ENCODE data around the gene PEX5L. TPM values are rescaled to one million over a fixed set of nuclear protein-coding genes. Genes with fewer than 3 reads are reported as not detected.

PEX5L gene
- total RNA-seq, 1 experiment from 2014 or later, result 0.47 TPM

GRCh38 chr3:179829401-179829800 lies 207.3 kb downstream of the PEX5L start:
- CTCF ChIA-PET, result interaction anchor here (0.7 kb wide), 2 partner anchors 19 to 79 kb away, joined by 4 read pairs; no protein-coding TSS in a partner anchor
- H3K27me3 Mint-ChIP-seq (ENCODE audit: insufficient read depth, unreplicated experiment), result no peaks in the 10 kb centered on the region
- no peak for TF ChIP-seq CTCF (IDR thresholded peaks at IDR 0.05; ENCODE audit: unreplicated experiment)

GRCh38 chr3:179828738-179829137 lies 208.0 kb downstream of the PEX5L start:
- intact Hi-C loops (cut with micrococcal nuclease), result no loop called here
- Mint-ChIP-seq H3K27me3 (ENCODE audit: insufficient read depth, unreplicated experiment) (no peaks in the 10 kb centered on the region), H3K36me3 (ENCODE audit: insufficient read depth, unreplicated experiment) (peaks cover 5% of the 10 kb centered on the region), H3K4me1 (ENCODE audit: insufficient read depth, unreplicated experiment) (peaks cover 18% of the 10 kb centered on the region), H3K4me3 (ENCODE audit: unreplicated experiment) (no peak overlapping the region), H3K27ac (ENCODE audit: low read depth, unreplicated experiment) (no peak overlapping the region), H3K9me3 (ENCODE audit: unreplicated experiment) (no peaks in the 10 kb centered on the region)
- no peak for TF ChIP-seq CTCF (IDR thresholded peaks at IDR 0.05; ENCODE audit: unreplicated experiment)
- CTCF ChIA-PET, result no interaction called here
- POLR2A ChIA-PET, result no interaction called here
- no peak for DNase-seq (ENCODE audit: unreplicated experiment)
- BruUV-seq (replicated peaks), result no TSS peak

More at GRCh38 chr3:179829401-179829800, 207.3 kb downstream of the PEX5L start:
- intact Hi-C loops (cut with micrococcal nuclease), result no loop called here
- POLR2A ChIA-PET, result no interaction called here
- H3K27ac Mint-ChIP-seq (ENCODE audit: low read depth, unreplicated experiment), result no peak overlapping the region
- peaks cover 5% of the 10 kb centered on the region for H3K36me3 Mint-ChIP-seq (ENCODE audit: insufficient read depth, unreplicated experiment)
- no peaks in the 10 kb centered on the region for H3K9me3 Mint-ChIP-seq (ENCODE audit: unreplicated experiment)
- no TSS peak for BruUV-seq (replicated peaks)
- DNase-seq (ENCODE audit: unreplicated experiment), result no peak
- H3K4me1 Mint-ChIP-seq (ENCODE audit: insufficient read depth, unreplicated experiment), result peaks cover 18% of the 10 kb centered on the region
- no peak overlapping the region for H3K4me3 Mint-ChIP-seq (ENCODE audit: unreplicated experiment)

GRCh38 chr3:179826247-179826637 lies 210.5 kb downstream of the PEX5L start:
- Mint-ChIP-seq H3K27ac (ENCODE audit: low read depth, unreplicated experiment) (no peak overlapping the region), H3K36me3 (ENCODE audit: insufficient read depth, unreplicated experiment) (peaks cover 5% of the 10 kb centered on the region), H3K4me1 (ENCODE audit: insufficient read depth, unreplicated experiment) (peaks cover 18% of the 10 kb centered on the region), H3K9me3 (ENCODE audit: unreplicated experiment) (no peaks in the 10 kb centered on the region), H3K4me3 (ENCODE audit: unreplicated experiment) (no peak overlapping the region), H3K27me3 (ENCODE audit: insufficient read depth, unreplicated experiment) (no peaks in the 10 kb centered on the region)
- TF ChIP-seq CTCF (IDR thresholded peaks at IDR 0.05; ENCODE audit: unreplicated experiment), result no peak
- no TSS peak for BruUV-seq (replicated peaks)
- intact Hi-C loops (cut with micrococcal nuclease), result no loop called here
- DNase-seq (ENCODE audit: unreplicated experiment), result no peak
- ChIA-PET POLR2A (no interaction called here), CTCF (interaction anchor here (1.4 kb wide), 1 partner anchor 14 kb away, joined by 3 read pairs; no protein-coding TSS in a partner anchor)

GRCh38 chr3:179825527-179826246 lies 211.1 kb downstream of the PEX5L start:
- H3K27ac Mint-ChIP-seq (ENCODE audit: low read depth, unreplicated experiment), result no peak overlapping the region
- no peak for DNase-seq (ENCODE audit: unreplicated experiment)
- TF ChIP-seq CTCF (IDR thresholded peaks at IDR 0.05; ENCODE audit: unreplicated experiment), result no peak
- intact Hi-C loops (cut with micrococcal nuclease), result no loop called here
- H3K27me3 Mint-ChIP-seq (ENCODE audit: insufficient read depth, unreplicated experiment), result no peaks in the 10 kb centered on the region
- ChIA-PET CTCF (interaction anchor here (1.4 kb wide), 1 partner anchor 14 kb away, joined by 3 read pairs; no protein-coding TSS in a partner anchor), POLR2A (no interaction called here)
- peaks cover 5% of the 10 kb centered on the region for H3K36me3 Mint-ChIP-seq (ENCODE audit: insufficient read depth, unreplicated experiment)
- H3K4me3 Mint-ChIP-seq (ENCODE audit: unreplicated experiment), result no peak overlapping the region
- H3K9me3 Mint-ChIP-seq (ENCODE audit: unreplicated experiment), result no peaks in the 10 kb centered on the region
- BruUV-seq (replicated peaks), result no TSS peak
- peaks cover 18% of the 10 kb centered on the region for H3K4me1 Mint-ChIP-seq (ENCODE audit: insufficient read depth, unreplicated experiment)

All from MCF 10A (cell line).